Measurements from ENCODE around the gene SH3GL1.

- TF ChIP-seq CTCF (conservative IDR thresholded peaks at IDR 0.05; ENCODE audit: low read depth, low read length) (no peak), EZH2 (IDR thresholded peaks at IDR 0.05; ENCODE audit: borderline replicate concordance, low read depth, low read length, poor library complexity, severe bottlenecking) (no peak)
These were observed 3.2 kb downstream of the SH3GL1 start for GRCh38 chr19:4396949-4397783.
